ENCODE data around the gene RNF4. TPM values are rescaled to one million over a fixed set of nuclear protein-coding genes. Genes with fewer than 3 reads are reported as not detected.
"Not testable (repeated sequence)": the region's sequence is repeated elsewhere in the genome, so short reads cannot be mapped to it uniquely, and the experiment has no call there.

The RNF4 gene
- total and polyA plus RNA-seq, 2 donors (not counting 1 experiment from before 2014, with no cell fraction given): 45.6 to 72.4 TPM

GRCh38 chr4:2536193-2537010 is 67.5 kb downstream of the RNF4 start, which contains the start of gene FAM193A:
TSS of gene FAM193A (plus strand) at chr4:2536647. CDS start at chr4:2536916, 269 bp downstream.
- Histone ChIP-seq H3K27me3 (ENCODE audit: control insufficient read depth, insufficient read depth, low read length) (no peaks in the 10 kb centered on the region), H2AFZ (ENCODE audit: low read length) (peak within 1 kb of the TSS; percentile 62), H3K4me3 (replicated peaks in 1 of 4; ENCODE audit: control extremely low read depth in 1 of 4, insufficient read depth in 1 of 4, low read depth in 3 of 4, low read length in 4 of 4) (peak within 1 kb of the TSS; percentile 76 to 91 (median 86)), H3K9ac (ENCODE audit: insufficient read depth, low read length) (peak within 1 kb of the TSS; percentile 88), H3K4me1 (ENCODE audit: control insufficient read depth, extremely low read depth, insufficient read depth, low read length) (peaks cover 7% of the 10 kb centered on the region), H3K4me2 (ENCODE audit: extremely low read depth, insufficient read depth, low read length) (peak within 1 kb of the TSS; percentile 94), H3K27ac (ENCODE audit: insufficient read depth, low read length) (peak within 1 kb of the TSS; percentile 92), H3K9me3 (ENCODE audit: control insufficient read depth, insufficient read depth, low read depth, low read length) (no peaks in the 10 kb centered on the region), H3K79me2 (ENCODE audit: control insufficient read depth, insufficient read depth, low read length) (peaks cover 41% of the 10 kb centered on the region), H4K20me1 (ENCODE audit: control insufficient read depth, extremely low read depth, insufficient read depth, low read length) (no peaks in the 10 kb centered on the region), H3K36me3 (ENCODE audit: control insufficient read depth, insufficient read depth, low read length) (no peaks in the 10 kb centered on the region)
- DNase-seq (ENCODE audit: low read depth in 2 of 2): peak; percentile 99 to 100
- TF ChIP-seq EZH2 (IDR thresholded peaks at IDR 0.05; ENCODE audit: low read length, missing control alignments): no peak
- TF ChIP-seq, protein P1, sequence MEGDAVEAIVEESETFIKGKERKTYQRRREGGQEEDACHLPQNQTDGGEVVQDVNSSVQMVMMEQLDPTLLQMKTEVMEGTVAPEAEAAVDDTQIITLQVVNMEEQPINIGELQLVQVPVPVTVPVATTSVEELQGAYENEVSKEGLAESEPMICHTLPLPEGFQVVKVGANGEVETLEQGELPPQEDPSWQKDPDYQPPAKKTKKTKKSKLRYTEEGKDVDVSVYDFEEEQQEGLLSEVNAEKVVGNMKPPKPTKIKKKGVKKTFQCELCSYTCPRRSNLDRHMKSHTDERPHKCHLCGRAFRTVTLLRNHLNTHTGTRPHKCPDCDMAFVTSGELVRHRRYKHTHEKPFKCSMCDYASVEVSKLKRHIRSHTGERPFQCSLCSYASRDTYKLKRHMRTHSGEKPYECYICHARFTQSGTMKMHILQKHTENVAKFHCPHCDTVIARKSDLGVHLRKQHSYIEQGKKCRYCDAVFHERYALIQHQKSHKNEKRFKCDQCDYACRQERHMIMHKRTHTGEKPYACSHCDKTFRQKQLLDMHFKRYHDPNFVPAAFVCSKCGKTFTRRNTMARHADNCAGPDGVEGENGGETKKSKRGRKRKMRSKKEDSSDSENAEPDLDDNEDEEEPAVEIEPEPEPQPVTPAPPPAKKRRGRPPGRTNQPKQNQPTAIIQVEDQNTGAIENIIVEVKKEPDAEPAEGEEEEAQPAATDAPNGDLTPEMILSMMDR (conservative IDR thresholded peaks at IDR 0.05 in 1 of 2, IDR thresholded peaks at IDR 0.05 in 1 of 2; ENCODE audit: low read depth in 1 of 2, low read length in 2 of 2): no peak

DNA sequence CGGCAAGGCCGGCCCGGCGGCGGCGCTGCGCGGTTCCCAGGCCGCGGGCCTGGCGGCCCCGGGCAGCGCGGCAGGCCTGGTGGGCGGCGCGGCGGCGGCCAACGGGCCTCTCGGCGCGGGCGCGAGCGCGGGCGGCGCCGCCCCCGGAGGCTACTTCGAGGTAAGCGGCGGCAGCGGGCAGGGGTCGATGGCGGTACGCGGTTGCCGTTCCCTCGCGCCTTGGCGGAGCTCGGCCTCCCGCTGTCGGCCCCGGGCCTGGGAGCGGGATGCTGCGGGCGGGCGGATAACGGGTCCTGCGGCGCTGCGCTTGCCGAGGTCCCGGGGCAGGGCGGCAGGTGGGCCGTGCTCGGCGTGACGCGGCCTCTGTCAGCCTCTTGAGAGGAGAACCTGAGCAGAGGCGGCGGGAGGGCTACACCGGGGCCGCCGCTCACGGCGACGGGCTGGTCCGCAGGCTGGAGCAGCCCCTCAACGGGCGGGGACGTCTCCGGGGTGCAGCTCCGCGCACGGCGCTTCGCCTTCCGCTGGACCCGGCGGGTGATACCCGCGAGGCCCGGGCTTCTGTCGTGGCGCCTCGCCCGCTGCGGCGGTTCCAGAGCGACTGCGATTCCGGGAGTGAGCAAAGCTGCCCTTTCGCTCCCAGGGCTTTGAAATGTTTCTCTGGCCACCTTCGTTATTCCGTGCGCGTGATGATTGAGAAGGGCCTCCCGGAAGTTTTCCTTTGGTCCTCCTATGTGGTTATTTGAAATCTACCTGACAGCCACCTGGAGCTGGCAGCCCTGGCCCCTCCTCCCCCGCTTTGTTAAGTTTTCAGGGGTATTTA is 68.3 kb downstream of the RNF4 start:
- Histone ChIP-seq H3K4me3 (replicated peaks in 1 of 4; ENCODE audit: control extremely low read depth in 1 of 4, insufficient read depth in 1 of 4, low read depth in 3 of 4, low read length in 4 of 4) (peak overlapping the region; percentile 72 to 91 (median 86)), H3K27ac (ENCODE audit: insufficient read depth, low read length) (peak overlapping the region; percentile 71), H3K36me3 (ENCODE audit: control insufficient read depth, insufficient read depth, low read length) (no peaks in the 10 kb centered on the region), H3K27me3 (ENCODE audit: control insufficient read depth, insufficient read depth, low read length) (no peaks in the 10 kb centered on the region), H3K79me2 (ENCODE audit: control insufficient read depth, insufficient read depth, low read length) (peaks cover 49% of the 10 kb centered on the region), H4K20me1 (ENCODE audit: control insufficient read depth, extremely low read depth, insufficient read depth, low read length) (no peaks in the 10 kb centered on the region), H3K9ac (ENCODE audit: insufficient read depth, low read length) (peak overlapping the region; percentile 84), H3K4me2 (ENCODE audit: extremely low read depth, insufficient read depth, low read length) (peak overlapping the region; percentile 81), H3K4me1 (ENCODE audit: control insufficient read depth, extremely low read depth, insufficient read depth, low read length) (peaks cover 7% of the 10 kb centered on the region), H2AFZ (ENCODE audit: low read length) (peak overlapping the region; percentile 20), H3K9me3 (ENCODE audit: control insufficient read depth, insufficient read depth, low read depth, low read length) (no peaks in the 10 kb centered on the region)
- no peak for TF ChIP-seq EZH2 (IDR thresholded peaks at IDR 0.05; ENCODE audit: low read length, missing control alignments)
- TF ChIP-seq, protein P1 (conservative IDR thresholded peaks at IDR 0.05 in 1 of 2, IDR thresholded peaks at IDR 0.05 in 1 of 2; ENCODE audit: low read depth in 1 of 2, low read length in 2 of 2): no peak
- DNase-seq (ENCODE audit: low read depth in 2 of 2): peak; percentile 35 to 48

DNA sequence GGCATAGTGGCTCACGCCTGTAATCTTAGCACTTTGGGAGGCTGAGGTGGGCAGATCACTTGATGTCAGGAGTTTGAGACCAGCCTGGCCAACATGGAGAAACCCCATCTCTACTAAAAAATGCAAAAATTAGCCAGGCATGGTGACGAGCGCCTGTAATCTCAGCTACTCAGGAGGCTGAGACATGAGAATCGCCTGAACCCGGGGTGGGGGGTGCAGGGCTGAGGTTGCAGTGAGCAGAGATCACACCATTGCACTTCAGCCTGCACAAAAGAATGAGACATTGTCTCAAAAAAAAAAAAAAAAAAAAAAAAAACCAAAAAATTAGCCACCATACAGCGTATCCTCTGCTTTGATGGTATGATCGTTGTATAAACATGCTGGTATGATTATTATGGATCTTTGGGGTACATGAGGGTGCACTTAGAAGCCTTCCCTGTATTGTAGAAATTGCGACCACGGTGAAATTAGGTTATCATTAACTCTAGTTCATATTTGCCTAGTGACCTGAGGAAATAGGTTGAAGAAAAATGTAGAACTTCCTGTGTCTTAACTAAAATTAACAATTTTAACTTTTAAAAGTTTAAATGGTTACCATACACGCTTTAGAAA is 74.8 kb downstream of the RNF4 start:
- H3K9ac ChIP-seq (ENCODE audit: insufficient read depth, low read length); H3K4me3 ChIP-seq (replicated peaks in 1 of 4; ENCODE audit: control extremely low read depth in 1 of 4, insufficient read depth in 1 of 4, low read depth in 3 of 4, low read length in 4 of 4); H3K4me2 ChIP-seq (ENCODE audit: extremely low read depth, insufficient read depth, low read length); H2AFZ ChIP-seq (ENCODE audit: low read length); H3K27ac ChIP-seq (ENCODE audit: insufficient read depth, low read length); H4K20me1 ChIP-seq (ENCODE audit: control insufficient read depth, extremely low read depth, insufficient read depth, low read length); H3K4me1 ChIP-seq (ENCODE audit: control insufficient read depth, extremely low read depth, insufficient read depth, low read length); H3K27me3 ChIP-seq (ENCODE audit: control insufficient read depth, insufficient read depth, low read length); H3K9me3 ChIP-seq (ENCODE audit: control insufficient read depth, insufficient read depth, low read depth, low read length); H3K36me3 ChIP-seq (ENCODE audit: control insufficient read depth, insufficient read depth, low read length); DNase-seq (ENCODE audit: low read depth in 2 of 2): not testable (repeated sequence)
- H3K79me2 ChIP-seq (ENCODE audit: control insufficient read depth, insufficient read depth, low read length): peaks cover 93% of the 10 kb centered on the region

Measured in fibroblast of lung (primary cell).